ENCODE measurements around the gene ADARB2.

DNA sequence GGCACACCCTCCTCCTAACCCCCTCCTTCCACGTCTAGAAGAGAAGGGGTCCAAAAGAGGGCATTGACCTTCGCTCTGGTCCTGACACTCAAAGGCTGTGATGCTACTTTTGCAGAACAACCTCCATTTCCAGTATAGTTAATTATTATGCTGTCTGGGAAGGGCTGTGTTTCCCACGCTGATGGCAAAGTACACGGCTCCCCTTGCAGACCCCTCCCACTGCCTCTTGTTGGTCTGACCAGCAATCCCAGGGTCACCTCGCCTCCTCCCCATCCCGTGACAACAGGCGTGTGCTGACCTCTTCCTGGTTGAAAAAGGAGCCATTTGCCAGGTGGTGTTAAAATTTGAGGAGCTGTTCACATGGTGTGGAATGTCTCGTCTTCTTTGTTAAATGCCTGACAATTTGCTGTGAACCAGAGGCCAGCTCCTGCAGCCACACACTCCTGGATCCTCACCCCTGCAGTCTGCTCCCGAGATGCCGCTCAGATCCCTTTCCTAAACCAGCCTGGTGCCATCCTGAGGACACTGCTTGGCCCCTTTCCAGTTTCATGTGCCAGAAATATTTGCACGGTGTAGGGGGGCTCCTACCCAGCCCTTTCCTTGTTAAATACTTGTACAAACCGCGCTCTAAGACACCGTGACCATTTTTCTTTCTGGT is 359.5 kb downstream of the ADARB2 start:
- TF ChIP-seq, protein P1, sequence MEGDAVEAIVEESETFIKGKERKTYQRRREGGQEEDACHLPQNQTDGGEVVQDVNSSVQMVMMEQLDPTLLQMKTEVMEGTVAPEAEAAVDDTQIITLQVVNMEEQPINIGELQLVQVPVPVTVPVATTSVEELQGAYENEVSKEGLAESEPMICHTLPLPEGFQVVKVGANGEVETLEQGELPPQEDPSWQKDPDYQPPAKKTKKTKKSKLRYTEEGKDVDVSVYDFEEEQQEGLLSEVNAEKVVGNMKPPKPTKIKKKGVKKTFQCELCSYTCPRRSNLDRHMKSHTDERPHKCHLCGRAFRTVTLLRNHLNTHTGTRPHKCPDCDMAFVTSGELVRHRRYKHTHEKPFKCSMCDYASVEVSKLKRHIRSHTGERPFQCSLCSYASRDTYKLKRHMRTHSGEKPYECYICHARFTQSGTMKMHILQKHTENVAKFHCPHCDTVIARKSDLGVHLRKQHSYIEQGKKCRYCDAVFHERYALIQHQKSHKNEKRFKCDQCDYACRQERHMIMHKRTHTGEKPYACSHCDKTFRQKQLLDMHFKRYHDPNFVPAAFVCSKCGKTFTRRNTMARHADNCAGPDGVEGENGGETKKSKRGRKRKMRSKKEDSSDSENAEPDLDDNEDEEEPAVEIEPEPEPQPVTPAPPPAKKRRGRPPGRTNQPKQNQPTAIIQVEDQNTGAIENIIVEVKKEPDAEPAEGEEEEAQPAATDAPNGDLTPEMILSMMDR (IDR thresholded peaks at IDR 0.05) = no peak
- TF ChIP-seq POLR2A (IDR thresholded peaks at IDR 0.05) (no peak), POLR2AphosphoS5 (IDR thresholded peaks at IDR 0.05) (no peak), EP300 (IDR thresholded peaks at IDR 0.05) (no peak)

Data from suprapubic skin (tissue), 4 donors.